HL-60 (cell line): ENCODE measurements around the gene FLRT2.

ENCODE experiments used
- DNase-seq, 2 experiments: peaks; one replicate each; pipeline ENCODE4 v3.0.0-alpha.2; 2010 to 2020; ENCODE audit warnings: low read depth in 1 of 2, low spot score in 1 of 2
- H3K27ac ChIP-seq: fragments of 250-450 bp; sonication (Bioruptor Pico); replicated peaks from 2 replicates; pipeline ENCODE4 v1.5.1; 2020; ENCODE audit warnings: mild to moderate bottlenecking, moderate library complexity
- H3K27me3 ChIP-seq: fragments of 250-450 bp; sonication (Bioruptor Pico); 2 replicates; pipeline ENCODE4 v1.5.1; 2021; ENCODE audit warnings: mild to moderate bottlenecking, moderate library complexity; ENCODE audit not compliant: insufficient read depth, poor library complexity, severe bottlenecking
- H3K4me3 ChIP-seq: replicated peaks from 2 replicates; pipeline ENCODE4 v1.5.1; 2011; ENCODE audit warnings: mild to moderate bottlenecking, control low read depth, low read length; ENCODE audit not compliant: insufficient read depth
- GABPA ChIP-seq: IDR thresholded peaks from 2 replicates; pipeline ENCODE4 v1.6.1; 2012; ENCODE audit warnings: low read depth
- POLR2AphosphoS5 ChIP-seq: IDR thresholded peaks from 2 replicates; pipeline ENCODE4 v1.6.1; 2012; ENCODE audit warnings: low read depth
- SPI1 ChIP-seq: IDR thresholded peaks from 2 replicates; pipeline ENCODE4 v1.6.1; 2012; ENCODE audit warnings: low read depth, mild to moderate bottlenecking, borderline replicate concordance
- TF ChIP-seq, protein P1 (sequence below): IDR thresholded peaks from 2 replicates; pipeline ENCODE4 v1.6.1; 2012; ENCODE audit warnings: low read depth; ENCODE audit not compliant: insufficient replicate concordance
- TF ChIP-seq, protein P2 (sequence below): IDR thresholded peaks from one replicate; pipeline ENCODE4 v1.5.1; 2011; ENCODE audit warnings: low read length, control low read depth, inconsistent platforms; ENCODE audit not compliant: insufficient read depth

The FLRT2 gene

DNA sequence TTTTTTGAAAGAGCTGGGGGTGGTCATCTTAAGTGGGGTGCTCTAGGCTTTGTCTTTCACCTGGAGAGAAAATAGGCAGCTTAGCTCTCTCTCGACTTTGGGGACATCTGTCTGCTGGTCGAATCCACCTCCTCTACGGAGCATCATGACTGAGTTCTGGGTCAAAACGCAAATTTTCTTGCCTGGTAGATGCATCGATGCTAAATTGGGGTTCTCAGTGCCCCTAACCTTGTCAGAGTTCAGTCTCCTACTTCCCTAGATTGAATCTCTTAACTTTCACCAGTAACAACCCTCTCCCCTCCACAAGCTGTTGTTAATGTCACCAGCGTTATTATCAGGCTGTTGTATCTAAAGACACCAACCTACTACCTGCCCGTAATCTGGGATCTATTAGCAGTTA lies 682 bp downstream of the FLRT2 start:
- H3K27ac ChIP-seq: no peak overlapping the region
- no peak for DNase-seq

DNA sequence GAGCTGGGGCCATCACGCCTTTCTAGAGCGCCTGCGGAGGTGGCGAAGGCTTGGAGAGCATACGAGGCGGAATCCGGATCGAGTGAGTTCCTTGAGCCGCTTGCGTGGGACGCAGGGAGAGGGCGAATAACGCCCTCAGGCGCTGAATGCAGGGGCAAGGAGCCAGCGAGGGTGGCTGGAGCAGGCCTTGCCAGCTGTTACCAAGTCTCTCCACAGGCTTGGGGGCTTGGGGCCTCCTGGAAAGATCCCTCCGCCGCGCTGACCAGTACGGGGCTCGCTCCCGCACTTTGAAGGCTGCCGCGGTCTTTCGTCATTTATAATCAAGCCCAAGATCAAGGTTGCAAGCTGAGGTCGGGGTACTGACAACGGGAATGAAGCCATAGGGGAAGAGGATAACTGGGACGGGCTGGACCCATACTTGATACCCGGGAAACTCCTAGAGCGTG lies 1.2 kb downstream of the FLRT2 start:
- DNase-seq: peak in 1 of 2 experiments; percentile 9
- H3K4me3 ChIP-seq: peak overlapping the region; percentile 32
- no peak overlapping the region for H3K27ac ChIP-seq
- peaks cover 64% of the 10 kb centered on the region for H3K27me3 ChIP-seq
- TF ChIP-seq SPI1: no peak
- TF ChIP-seq, protein P1, sequence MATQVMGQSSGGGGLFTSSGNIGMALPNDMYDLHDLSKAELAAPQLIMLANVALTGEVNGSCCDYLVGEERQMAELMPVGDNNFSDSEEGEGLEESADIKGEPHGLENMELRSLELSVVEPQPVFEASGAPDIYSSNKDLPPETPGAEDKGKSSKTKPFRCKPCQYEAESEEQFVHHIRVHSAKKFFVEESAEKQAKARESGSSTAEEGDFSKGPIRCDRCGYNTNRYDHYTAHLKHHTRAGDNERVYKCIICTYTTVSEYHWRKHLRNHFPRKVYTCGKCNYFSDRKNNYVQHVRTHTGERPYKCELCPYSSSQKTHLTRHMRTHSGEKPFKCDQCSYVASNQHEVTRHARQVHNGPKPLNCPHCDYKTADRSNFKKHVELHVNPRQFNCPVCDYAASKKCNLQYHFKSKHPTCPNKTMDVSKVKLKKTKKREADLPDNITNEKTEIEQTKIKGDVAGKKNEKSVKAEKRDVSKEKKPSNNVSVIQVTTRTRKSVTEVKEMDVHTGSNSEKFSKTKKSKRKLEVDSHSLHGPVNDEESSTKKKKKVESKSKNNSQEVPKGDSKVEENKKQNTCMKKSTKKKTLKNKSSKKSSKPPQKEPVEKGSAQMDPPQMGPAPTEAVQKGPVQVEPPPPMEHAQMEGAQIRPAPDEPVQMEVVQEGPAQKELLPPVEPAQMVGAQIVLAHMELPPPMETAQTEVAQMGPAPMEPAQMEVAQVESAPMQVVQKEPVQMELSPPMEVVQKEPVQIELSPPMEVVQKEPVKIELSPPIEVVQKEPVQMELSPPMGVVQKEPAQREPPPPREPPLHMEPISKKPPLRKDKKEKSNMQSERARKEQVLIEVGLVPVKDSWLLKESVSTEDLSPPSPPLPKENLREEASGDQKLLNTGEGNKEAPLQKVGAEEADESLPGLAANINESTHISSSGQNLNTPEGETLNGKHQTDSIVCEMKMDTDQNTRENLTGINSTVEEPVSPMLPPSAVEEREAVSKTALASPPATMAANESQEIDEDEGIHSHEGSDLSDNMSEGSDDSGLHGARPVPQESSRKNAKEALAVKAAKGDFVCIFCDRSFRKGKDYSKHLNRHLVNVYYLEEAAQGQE: no peak
- TF ChIP-seq POLR2AphosphoS5: no peak
- TF ChIP-seq, protein P2, sequence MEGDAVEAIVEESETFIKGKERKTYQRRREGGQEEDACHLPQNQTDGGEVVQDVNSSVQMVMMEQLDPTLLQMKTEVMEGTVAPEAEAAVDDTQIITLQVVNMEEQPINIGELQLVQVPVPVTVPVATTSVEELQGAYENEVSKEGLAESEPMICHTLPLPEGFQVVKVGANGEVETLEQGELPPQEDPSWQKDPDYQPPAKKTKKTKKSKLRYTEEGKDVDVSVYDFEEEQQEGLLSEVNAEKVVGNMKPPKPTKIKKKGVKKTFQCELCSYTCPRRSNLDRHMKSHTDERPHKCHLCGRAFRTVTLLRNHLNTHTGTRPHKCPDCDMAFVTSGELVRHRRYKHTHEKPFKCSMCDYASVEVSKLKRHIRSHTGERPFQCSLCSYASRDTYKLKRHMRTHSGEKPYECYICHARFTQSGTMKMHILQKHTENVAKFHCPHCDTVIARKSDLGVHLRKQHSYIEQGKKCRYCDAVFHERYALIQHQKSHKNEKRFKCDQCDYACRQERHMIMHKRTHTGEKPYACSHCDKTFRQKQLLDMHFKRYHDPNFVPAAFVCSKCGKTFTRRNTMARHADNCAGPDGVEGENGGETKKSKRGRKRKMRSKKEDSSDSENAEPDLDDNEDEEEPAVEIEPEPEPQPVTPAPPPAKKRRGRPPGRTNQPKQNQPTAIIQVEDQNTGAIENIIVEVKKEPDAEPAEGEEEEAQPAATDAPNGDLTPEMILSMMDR: no peak
- no peak; the same call in 1 of the 2 replicates for TF ChIP-seq GABPA

More for the DNA sequence above, 682 bp downstream of the FLRT2 start:
- no peak for TF ChIP-seq POLR2AphosphoS5
- no peak for TF ChIP-seq GABPA
- TF ChIP-seq, protein P2: no peak
- TF ChIP-seq SPI1: no peak
- TF ChIP-seq, protein P1: no peak
- Histone ChIP-seq H3K27me3 (peaks cover 61% of the 10 kb centered on the region), H3K4me3 (no peak overlapping the region)

DNA sequence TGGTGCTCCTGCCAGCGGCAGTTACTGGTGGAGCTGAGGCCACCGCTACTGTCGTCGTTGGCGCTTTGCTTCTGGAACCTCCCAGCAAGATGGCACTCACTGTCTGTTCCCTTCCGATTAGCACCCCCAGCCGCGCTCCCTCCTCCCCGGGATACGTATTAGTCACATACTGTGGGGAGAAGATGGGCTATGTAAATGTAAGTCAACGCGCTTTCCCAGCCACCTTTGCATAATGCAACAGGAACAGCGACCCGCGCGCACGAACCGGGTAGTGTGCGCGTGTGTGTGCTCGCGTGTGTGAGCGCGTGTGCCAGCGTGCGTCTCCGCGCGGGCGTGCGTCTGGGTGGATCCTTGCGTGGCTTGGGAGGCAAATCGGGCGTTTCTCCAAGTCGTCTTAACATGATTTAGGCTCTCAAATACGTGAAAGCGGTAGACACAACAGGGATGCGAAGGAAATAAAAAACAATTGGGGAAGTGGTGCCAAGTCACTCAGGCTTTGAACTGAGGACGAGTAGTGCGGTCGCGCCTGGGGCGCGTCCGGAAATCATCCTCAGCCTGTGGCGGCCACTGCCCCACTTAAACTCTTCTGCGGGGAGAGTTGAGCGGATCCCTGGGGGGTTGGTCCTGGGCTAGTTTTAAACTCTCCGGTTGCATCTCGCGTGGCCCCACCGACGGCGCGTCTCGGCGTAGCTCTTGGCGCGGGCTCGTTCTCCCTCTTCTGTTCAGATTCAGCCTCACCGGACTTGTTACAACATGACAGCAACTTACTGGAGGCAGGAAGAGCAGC lies 1.8 kb downstream of the FLRT2 start:
- TF ChIP-seq, protein P1: no peak
- TF ChIP-seq, protein P2: no peak
- TF ChIP-seq GABPA (no peak; the same call in 1 of the 2 replicates), POLR2AphosphoS5 (peak; percentile 66), SPI1 (peak; percentile 91)
- peak in 1 of 2 experiments; percentile 71 for DNase-seq
- no peak overlapping the region for H3K27ac ChIP-seq
- H3K4me3 ChIP-seq: peak overlapping the region; percentile 32
- H3K27me3 ChIP-seq: peaks cover 68% of the 10 kb centered on the region
